Measurements from ENCODE around the gene KISS1. TPM values are rescaled to one million over a fixed set of nuclear protein-coding genes. Genes with fewer than 3 reads are reported as not detected.

The KISS1 gene
- total and polyA plus RNA-seq, 7 donors: 0.18 TPM; not detected in 6

DNA sequence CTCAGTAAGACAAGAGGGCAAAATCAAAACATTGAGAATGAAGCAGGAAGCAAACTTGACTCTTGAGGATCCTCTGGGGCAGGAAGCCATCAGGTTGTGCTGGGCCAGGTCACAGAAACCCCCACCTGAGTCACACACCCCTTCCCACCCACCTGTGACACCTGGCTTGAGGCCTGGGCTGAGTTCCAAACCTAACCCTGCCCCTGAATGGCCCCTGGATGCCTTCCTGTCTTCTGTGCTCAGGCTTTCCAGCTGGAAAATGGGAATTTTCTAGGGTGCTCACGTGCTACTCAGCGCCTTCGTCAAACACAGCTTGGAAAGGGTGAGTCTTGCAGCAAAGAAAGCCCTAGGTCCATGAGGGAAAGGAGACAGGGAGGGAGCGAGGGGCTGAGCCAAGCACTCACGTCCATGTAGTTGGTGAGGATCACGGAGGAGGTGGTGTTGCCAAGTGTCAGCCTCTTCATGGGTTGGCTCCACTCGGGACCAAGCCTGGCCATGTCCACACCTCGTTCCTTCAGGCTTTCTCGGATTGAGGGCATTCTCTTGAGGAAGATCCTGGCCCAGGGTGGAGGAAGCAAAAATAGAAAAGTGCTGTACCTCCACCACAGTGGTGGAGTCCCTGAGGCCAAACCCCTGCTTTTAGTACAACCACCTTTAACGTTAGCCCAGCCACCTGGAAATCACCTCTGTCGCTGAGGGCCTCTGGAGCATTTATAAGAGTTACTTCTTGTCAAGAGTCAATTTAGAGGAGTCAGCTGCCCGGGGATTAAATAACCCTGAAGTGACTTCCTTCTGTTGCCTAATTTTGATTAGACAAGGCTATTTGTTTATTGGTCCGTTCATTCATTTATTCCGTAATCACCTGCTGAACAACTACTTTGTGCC is 34.4 kb downstream of the KISS1 start:
- ATAC-seq (peak in 2 of 4 donors; percentile 19 to 26), DNase-seq (no peak)
- H3K4me3 ChIP-seq: no peak overlapping the region
- 36 to 60% (median 44%) methylated on average over 14 of the region's 14 CpGs for WGBS, 3 donors
- peaks cover 0 to 2% (median 0%) of the 10 kb centered on the region in 3 donors for H3K27me3 ChIP-seq (ENCODE audit: insufficient read depth in 3 of 3, low read length in 2 of 3)
- intact Hi-C loops (cut with DNase I): loop anchor here (1.0 to 5.0 kb wide), 4 partner anchors 45 to 201 kb away; no protein-coding TSS in a partner anchor
- no peak overlapping the region for H3K27ac ChIP-seq
- no peaks in the 10 kb centered on the region for H3K4me1 ChIP-seq
- no peaks in the 10 kb centered on the region for H3K36me3 ChIP-seq (ENCODE audit: insufficient read depth in 1 of 2, low read depth in 1 of 2)
- TF ChIP-seq, protein P1, sequence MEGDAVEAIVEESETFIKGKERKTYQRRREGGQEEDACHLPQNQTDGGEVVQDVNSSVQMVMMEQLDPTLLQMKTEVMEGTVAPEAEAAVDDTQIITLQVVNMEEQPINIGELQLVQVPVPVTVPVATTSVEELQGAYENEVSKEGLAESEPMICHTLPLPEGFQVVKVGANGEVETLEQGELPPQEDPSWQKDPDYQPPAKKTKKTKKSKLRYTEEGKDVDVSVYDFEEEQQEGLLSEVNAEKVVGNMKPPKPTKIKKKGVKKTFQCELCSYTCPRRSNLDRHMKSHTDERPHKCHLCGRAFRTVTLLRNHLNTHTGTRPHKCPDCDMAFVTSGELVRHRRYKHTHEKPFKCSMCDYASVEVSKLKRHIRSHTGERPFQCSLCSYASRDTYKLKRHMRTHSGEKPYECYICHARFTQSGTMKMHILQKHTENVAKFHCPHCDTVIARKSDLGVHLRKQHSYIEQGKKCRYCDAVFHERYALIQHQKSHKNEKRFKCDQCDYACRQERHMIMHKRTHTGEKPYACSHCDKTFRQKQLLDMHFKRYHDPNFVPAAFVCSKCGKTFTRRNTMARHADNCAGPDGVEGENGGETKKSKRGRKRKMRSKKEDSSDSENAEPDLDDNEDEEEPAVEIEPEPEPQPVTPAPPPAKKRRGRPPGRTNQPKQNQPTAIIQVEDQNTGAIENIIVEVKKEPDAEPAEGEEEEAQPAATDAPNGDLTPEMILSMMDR (IDR thresholded peaks at IDR 0.05): no peak
- H3K9me3 ChIP-seq: no peaks in the 10 kb centered on the region

DNA sequence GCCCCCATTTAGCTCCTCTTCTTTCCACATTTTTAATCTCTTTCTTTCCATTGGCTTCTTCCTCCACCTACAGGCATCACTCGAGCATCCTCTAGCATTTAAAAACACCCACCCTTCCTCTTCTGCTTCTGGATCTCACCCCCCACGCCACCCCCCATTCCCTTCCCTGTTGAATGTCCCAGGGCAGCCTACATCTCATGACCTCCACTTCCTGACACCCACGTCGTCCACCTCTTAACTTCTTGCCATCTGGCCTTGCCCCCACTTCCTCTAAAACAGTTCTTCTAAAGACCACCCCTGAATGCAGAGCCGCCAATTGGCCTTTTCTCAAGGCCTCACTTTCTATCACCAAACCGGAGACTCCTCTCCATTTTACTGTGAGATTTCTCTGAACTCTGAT is 38.3 kb downstream of the KISS1 start:
- no peak for DNase-seq
- no peaks in the 10 kb centered on the region for H3K9me3 ChIP-seq
- H3K27me3 ChIP-seq (ENCODE audit: insufficient read depth in 3 of 3, low read length in 2 of 3): peaks cover 0 to 22% (median 6%) of the 10 kb centered on the region in 3 donors
- intact Hi-C loops (cut with DNase I): no loop called here
- no peak overlapping the region for H3K4me3 ChIP-seq
- 70 to 79% (median 72%) methylated on average over 6 of the region's 6 CpGs for WGBS, 3 donors
- H3K27ac ChIP-seq: no peak overlapping the region
- no peaks in the 10 kb centered on the region for H3K36me3 ChIP-seq (ENCODE audit: insufficient read depth in 1 of 2, low read depth in 1 of 2)
- ATAC-seq: no peak
- H3K4me1 ChIP-seq: no peaks in the 10 kb centered on the region
- TF ChIP-seq, protein P1 (IDR thresholded peaks at IDR 0.05): no peak

- DNase-seq (no peak), ATAC-seq (no peak)
- Histone ChIP-seq H3K9me3 (no peaks in the 10 kb centered on the region), H3K4me1 (no peaks in the 10 kb centered on the region), H3K4me3 (no peak overlapping the region), H3K36me3 (ENCODE audit: insufficient read depth in 1 of 2, low read depth in 1 of 2) (no peaks in the 10 kb centered on the region), H3K27me3 (ENCODE audit: insufficient read depth in 3 of 3, low read length in 2 of 3) (peaks cover 0 to 38% (median 13%) of the 10 kb centered on the region in 3 donors), H3K27ac (no peak overlapping the region)
- intact Hi-C loops (cut with DNase I): no loop called here
- TF ChIP-seq, protein P1 (IDR thresholded peaks at IDR 0.05): no peak
- WGBS, 3 donors: 89 to 94% (median 94%) methylated on average over 10 of the region's 10 CpGs
Measured at GRCh38 chr1:204155881-204156280, 40.4 kb downstream of the KISS1 start.

GRCh38 chr1:204154568-204155255 is 41.6 kb downstream of the KISS1 start:
- H3K4me3 ChIP-seq: no peak overlapping the region
- H3K27me3 ChIP-seq (ENCODE audit: insufficient read depth in 3 of 3, low read length in 2 of 3): peaks cover 0 to 38% (median 12%) of the 10 kb centered on the region in 3 donors
- TF ChIP-seq, protein P1 (IDR thresholded peaks at IDR 0.05): no peak
- H3K27ac ChIP-seq: no peak overlapping the region
- intact Hi-C loops (cut with DNase I): no loop called here
- H3K4me1 ChIP-seq: no peaks in the 10 kb centered on the region
- ATAC-seq (no peak), DNase-seq (no peak)
- 88 to 91% (median 89%) methylated on average over 15 of the region's 15 CpGs for WGBS, 3 donors
- no peaks in the 10 kb centered on the region for H3K9me3 ChIP-seq
- no peaks in the 10 kb centered on the region for H3K36me3 ChIP-seq (ENCODE audit: insufficient read depth in 1 of 2, low read depth in 1 of 2)
